Stomach smooth muscle (tissue), 2 donors: ENCODE results near the gene ASTN2.

Experiments
- H3K27ac ChIP-seq: one replicate; pipeline ENCODE4 v1.7.0; 2013; ENCODE audit warnings: mild to moderate bottlenecking, low read length, inconsistent platforms
- H3K27me3 ChIP-seq, 2 donors: one replicate each; pipeline ENCODE4 v1.7.0; 2013; ENCODE audit warnings: low read length in 2 of 2; ENCODE audit not compliant: insufficient read depth in 2 of 2, control insufficient read depth in 1 of 2
- H3K36me3 ChIP-seq, 2 donors: one replicate each; pipeline ENCODE4 v1.7.0; 2013; ENCODE audit warnings: low read length in 2 of 2; ENCODE audit not compliant: control insufficient read depth in 2 of 2, insufficient read depth in 2 of 2
- H3K4me1 ChIP-seq: one replicate; pipeline ENCODE4 v1.7.0; 2013; ENCODE audit warnings: low read length; ENCODE audit not compliant: control insufficient read depth, insufficient read depth
- H3K4me3 ChIP-seq, 2 donors: one replicate each; pipeline ENCODE4 v1.7.0; 2013; ENCODE audit warnings: low read length in 2 of 2
- H3K9ac ChIP-seq, 2 donors: one replicate each; pipeline ENCODE4 v1.7.0; 2013; ENCODE audit warnings: low read length in 2 of 2, mild to moderate bottlenecking in 1 of 2
- H3K9me3 ChIP-seq, 2 donors: one replicate each; pipeline ENCODE4 v1.7.0; 2013; ENCODE audit warnings: low read length in 2 of 2; ENCODE audit not compliant: control insufficient read depth in 2 of 2
- donor health status: healthy.
- donor health status: Pancreatic carcinoma.

Gene ASTN2

DNA sequence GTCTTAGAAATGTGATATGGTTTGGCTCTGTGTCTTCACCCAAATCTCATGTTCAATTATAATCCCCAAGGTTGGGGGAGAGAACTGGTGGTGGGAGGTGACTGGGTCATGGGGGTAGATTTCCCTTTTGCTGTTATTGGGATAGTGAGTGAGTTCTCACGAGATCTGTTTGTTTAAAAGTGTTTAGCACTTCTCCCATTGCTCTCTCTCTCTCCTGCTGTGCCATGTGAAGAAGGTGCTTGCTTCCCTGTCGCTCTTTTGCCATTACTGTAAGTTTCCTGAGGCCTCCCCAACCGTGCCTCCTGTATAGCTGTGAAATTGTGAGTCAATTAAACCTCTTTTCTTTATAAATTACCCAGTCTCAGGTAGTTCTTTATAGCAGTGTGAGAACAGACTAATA, 203.6 kb downstream of the ASTN2 start:
- Histone ChIP-seq H3K9ac (no peak overlapping the region), H3K36me3 (no peaks in the 10 kb centered on the region), H3K9me3 (no peaks in the 10 kb centered on the region), H3K4me1 (no peaks in the 10 kb centered on the region), H3K27ac (no peak overlapping the region), H3K27me3 (no peaks in the 10 kb centered on the region), H3K4me3 (no peak overlapping the region)

GRCh38 chr9:117205806-117206205, 209.1 kb downstream of the ASTN2 start:
- Histone ChIP-seq H3K36me3 (no peaks in the 10 kb centered on the region), H3K4me3 (no peak overlapping the region), H3K9ac (no peak overlapping the region), H3K27ac (no peak overlapping the region), H3K27me3 (no peaks in the 10 kb centered on the region), H3K9me3 (peaks cover 0 to 2% of the 10 kb centered on the region in 2 donors), H3K4me1 (no peaks in the 10 kb centered on the region)

DNA sequence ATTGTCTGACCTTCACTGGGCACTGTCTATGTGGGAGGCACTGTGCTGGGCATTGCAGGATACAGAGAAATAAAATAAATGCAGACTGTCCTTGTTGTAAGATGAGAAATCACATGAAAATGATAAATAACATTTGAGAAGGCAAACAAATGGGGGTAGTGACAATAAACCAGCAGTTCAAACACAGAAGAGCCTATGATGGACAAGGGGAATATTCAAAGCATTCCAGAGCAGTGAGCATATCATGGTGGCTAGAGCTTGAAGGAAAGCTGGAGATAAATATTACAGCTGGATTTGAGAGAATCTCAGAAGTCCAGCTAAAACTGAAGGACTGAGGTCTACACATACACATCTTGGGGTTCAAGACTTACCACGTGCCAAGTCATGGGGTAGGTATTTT, 209.9 kb downstream of the ASTN2 start:
- Histone ChIP-seq H3K27ac (no peak overlapping the region), H3K4me1 (no peaks in the 10 kb centered on the region), H3K27me3 (no peaks in the 10 kb centered on the region), H3K36me3 (no peaks in the 10 kb centered on the region), H3K9ac (no peak overlapping the region), H3K4me3 (no peak overlapping the region), H3K9me3 (peaks cover 0 to 2% of the 10 kb centered on the region in 2 donors)

- H3K4me1 ChIP-seq: no peaks in the 10 kb centered on the region
- H3K36me3 ChIP-seq: no peaks in the 10 kb centered on the region
- no peak overlapping the region for H3K9ac ChIP-seq
- no peak overlapping the region for H3K27ac ChIP-seq
- no peaks in the 10 kb centered on the region for H3K27me3 ChIP-seq
- H3K9me3 ChIP-seq: peaks cover 3% of the 10 kb centered on the region in 2 donors
- H3K4me3 ChIP-seq: no peak overlapping the region
These were observed 223.2 kb downstream of the ASTN2 start for GRCh38 chr9:117191504-117192261.

GRCh38 chr9:117189121-117189520, 225.7 kb downstream of the ASTN2 start:
- Histone ChIP-seq H3K4me3 (no peak overlapping the region), H3K4me1 (no peaks in the 10 kb centered on the region), H3K9me3 (no peaks in the 10 kb centered on the region), H3K27ac (no peak overlapping the region), H3K36me3 (no peaks in the 10 kb centered on the region), H3K27me3 (no peaks in the 10 kb centered on the region), H3K9ac (no peak overlapping the region)

GRCh38 chr9:117188394-117188793, 226.5 kb downstream of the ASTN2 start:
- Histone ChIP-seq H3K27ac (no peak overlapping the region), H3K9me3 (no peaks in the 10 kb centered on the region), H3K27me3 (no peaks in the 10 kb centered on the region), H3K4me1 (no peaks in the 10 kb centered on the region), H3K4me3 (no peak overlapping the region), H3K9ac (no peak overlapping the region), H3K36me3 (no peaks in the 10 kb centered on the region)

DNA sequence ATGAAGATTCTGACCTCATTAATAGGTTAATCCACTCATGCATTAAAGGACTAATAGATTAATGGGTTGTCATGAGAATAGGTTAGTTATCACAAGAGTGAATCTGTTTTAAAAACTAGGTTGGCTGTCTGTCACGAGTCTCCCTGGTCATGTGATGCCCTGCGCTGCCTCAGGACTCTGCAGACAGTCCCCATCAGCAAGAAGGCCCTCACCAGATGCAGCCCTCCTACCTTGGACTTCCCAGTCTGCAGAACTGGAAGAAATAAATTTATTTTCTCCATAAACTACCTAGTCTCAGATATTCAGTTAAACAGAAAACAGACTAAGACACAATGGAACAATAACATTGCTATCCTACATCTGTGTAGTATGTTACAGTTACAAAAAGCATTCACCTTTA, 227.4 kb downstream of the ASTN2 start:
- no peak overlapping the region for H3K4me3 ChIP-seq
- H3K9me3 ChIP-seq: no peaks in the 10 kb centered on the region
- no peaks in the 10 kb centered on the region for H3K36me3 ChIP-seq
- no peaks in the 10 kb centered on the region for H3K4me1 ChIP-seq
- H3K27me3 ChIP-seq: no peaks in the 10 kb centered on the region
- H3K27ac ChIP-seq: no peak overlapping the region
- H3K9ac ChIP-seq: no peak overlapping the region

DNA sequence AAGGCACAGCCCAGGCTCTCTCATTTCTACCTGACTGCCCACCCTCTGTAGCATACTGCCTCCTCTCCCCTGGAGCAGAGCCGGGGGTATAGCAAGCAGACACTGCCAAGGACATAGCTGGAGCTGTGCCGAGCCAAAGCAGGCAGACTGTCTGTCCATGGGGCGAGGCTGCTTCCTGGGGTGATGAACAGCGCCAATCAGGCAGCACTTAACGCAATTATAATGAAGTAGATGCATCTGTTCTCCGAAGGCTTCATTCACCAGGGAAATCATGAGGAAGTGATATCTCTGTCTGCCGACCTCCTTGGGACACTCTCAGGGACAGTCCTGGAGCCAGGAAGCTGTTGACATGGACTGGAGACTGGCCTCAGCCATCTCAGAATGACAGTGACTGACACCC, 230.7 kb downstream of the ASTN2 start:
- peaks cover 3 to 4% of the 10 kb centered on the region in 2 donors for H3K9me3 ChIP-seq
- no peak overlapping the region for H3K27ac ChIP-seq
- H3K4me3 ChIP-seq: no peak overlapping the region
- no peaks in the 10 kb centered on the region for H3K4me1 ChIP-seq
- H3K9ac ChIP-seq: no peak overlapping the region
- H3K36me3 ChIP-seq: no peaks in the 10 kb centered on the region
- no peaks in the 10 kb centered on the region for H3K27me3 ChIP-seq

GRCh38 chr9:117182046-117182445, 232.8 kb downstream of the ASTN2 start:
- Histone ChIP-seq H3K36me3 (no peaks in the 10 kb centered on the region), H3K4me3 (no peak overlapping the region), H3K27me3 (no peaks in the 10 kb centered on the region)

DNA sequence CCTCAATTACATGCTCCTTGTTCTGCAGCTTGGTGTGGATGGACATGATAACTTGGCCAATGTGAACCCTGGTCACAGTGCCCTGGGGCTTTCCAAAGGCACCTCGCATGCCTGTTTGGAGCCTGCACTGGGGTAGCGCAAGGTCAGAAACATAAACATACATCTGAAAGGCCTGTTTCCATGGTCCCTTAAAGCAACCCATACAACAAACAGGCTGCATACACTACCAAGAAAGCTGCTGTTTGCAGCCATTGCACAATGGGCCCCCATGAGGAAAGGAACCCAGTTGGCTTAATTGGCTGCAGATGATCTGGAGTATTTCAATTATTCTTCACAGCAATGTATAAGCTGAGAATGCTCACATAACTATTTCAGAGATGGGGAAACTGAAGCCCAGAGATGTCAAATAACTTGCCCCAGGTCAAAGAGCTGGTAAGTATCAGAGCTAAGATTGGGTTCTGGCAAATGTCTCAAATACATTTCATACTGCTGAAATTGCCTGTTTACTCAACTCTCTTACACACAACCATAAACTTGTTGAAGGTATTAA, 233.9 kb downstream of the ASTN2 start:
- H3K27me3 ChIP-seq: no peaks in the 10 kb centered on the region
- H3K36me3 ChIP-seq: no peaks in the 10 kb centered on the region
- peaks cover 3 to 4% of the 10 kb centered on the region in 2 donors for H3K9me3 ChIP-seq
- no peak overlapping the region for H3K27ac ChIP-seq
- no peak overlapping the region for H3K9ac ChIP-seq
- no peak overlapping the region for H3K4me3 ChIP-seq
- no peaks in the 10 kb centered on the region for H3K4me1 ChIP-seq

More at GRCh38 chr9:117182046-117182445, 232.8 kb downstream of the ASTN2 start:
- Histone ChIP-seq H3K4me1 (no peaks in the 10 kb centered on the region), H3K9me3 (peaks cover 3 to 4% of the 10 kb centered on the region in 2 donors), H3K9ac (no peak overlapping the region), H3K27ac (no peak overlapping the region)
